Esophagus mucosa (tissue), 1 donor: ENCODE data around the gene GOLGA6L25. TPM values are rescaled to one million over a fixed set of nuclear protein-coding genes. Genes with fewer than 3 reads are reported as not detected.
A peak's percentile ranks its signal among the peaks of the same experiment; 100 is the strongest.
"Not testable (repeated sequence)": the region's sequence is repeated elsewhere in the genome, so short reads cannot be mapped to it uniquely, and the experiment has no call there.

Experiments used
- ATAC-seq: fragments of 200-7000 bp; cut with Tn5 transposase; one replicate; pipeline ENCODE4 v1.9.1; 2020
- total RNA-seq: library from RNA; stranded (reverse); gene quantifications from one replicate; pipeline ENCODE4 v1.2.4, GENCODE V29; 2023
- donor health status: DM: yes; HTN: yes; CAD: no.

Gene GOLGA6L25, protein sequence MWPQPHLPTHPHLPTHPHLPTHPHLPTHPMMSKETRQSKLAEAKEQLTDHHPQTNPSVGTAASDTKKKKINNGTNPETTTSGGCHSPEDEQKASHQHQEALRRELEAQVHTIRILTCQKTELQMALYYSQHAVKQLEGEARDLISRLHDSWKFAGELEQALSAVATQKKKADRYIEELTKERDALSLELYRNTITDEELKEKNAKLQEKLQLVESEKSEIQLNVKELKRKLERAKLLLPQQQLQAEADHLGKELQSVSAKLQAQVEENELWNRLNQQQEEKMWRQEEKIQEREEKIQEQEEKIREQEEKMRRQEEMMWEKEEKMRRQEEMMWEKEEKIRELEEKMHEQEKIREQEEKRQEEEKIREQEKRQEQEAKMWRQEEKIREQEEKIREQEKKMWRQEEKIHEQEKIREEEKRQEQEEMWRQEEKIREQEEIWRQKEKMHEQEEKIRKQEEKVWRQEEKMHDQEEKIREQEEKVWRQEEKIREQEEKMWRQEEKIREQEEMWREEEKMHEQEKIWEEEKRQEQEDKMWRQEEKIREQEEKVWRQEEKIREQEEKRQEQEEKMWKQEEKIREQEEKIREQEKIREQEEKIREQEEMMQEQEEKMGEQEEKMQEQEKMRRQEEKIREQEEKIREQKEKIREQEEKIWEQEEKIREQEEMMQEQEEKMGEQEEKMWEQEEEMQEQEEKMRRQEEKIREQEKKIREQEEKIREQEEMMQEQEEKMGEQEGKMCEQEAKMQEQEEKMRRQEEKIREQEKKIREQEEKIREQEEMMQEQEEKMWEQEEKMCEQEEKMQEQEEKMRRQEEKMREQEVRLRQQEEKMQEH
- total RNA-seq: not detected

- not testable (repeated sequence) for ATAC-seq
Measured at GRCh38 chr15:28553268-28553667, at the start of gene GOLGA6L25. TSS of gene GOLGA6L25 (plus strand) at chr15:28553568. CDS start at chr15:28553629, 61 bp downstream.

GRCh38 chr15:28508217-28508889 lies 45.0 kb upstream of the GOLGA6L25 start:
- peak; percentile 35 for ATAC-seq

DNA sequence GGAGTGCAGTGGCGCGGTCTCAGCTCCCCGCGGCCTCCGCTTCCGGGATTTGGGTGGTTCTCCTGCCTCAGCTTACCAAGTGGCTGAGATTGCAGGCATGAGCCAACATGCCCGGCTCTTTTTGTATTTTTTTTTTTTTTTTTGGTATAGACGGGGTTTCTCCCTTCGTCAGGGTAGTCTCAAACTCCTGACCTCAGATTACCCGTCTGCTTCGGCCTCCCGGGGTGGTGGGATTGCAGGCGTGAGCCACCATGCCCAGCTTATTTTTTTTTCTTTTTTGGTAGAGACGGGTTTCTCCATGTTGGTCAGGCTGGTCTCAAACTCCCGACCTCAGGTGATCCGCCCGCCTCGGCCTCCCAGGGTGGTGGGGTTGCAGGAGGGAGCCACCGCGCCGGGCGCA lies 39.2 kb upstream of the GOLGA6L25 start:
- not testable (repeated sequence) for ATAC-seq

DNA sequence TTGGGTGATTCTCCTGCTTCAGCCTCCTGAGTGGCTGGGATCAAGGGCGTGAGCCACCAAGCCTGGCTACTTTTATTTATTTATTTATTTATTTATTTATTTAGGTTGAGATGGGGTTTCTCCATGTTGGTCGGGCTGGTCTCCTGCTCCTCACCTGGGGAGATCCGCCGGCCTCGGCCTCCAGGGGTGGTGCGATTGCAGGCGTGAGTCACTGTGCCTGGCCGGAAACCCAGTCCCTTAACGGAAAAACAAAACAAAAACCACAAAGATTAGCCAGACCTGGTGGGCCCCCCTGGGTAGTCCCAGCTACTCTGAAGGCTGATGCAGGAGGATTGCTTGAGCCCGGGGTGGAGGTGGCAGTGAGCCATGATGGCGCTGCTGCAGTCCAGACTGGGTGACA lies 38.2 kb upstream of the GOLGA6L25 start:
- ATAC-seq: not testable (repeated sequence)

GRCh38 chr15:28532954-28533353 lies 20.4 kb upstream of the GOLGA6L25 start, which contains the start of gene GOLGA8G:
TSS of gene GOLGA8G (minus strand) at chr15:28532971. CDS start at chr15:28532909, 62 bp downstream.
- ATAC-seq: not testable (repeated sequence)

DNA sequence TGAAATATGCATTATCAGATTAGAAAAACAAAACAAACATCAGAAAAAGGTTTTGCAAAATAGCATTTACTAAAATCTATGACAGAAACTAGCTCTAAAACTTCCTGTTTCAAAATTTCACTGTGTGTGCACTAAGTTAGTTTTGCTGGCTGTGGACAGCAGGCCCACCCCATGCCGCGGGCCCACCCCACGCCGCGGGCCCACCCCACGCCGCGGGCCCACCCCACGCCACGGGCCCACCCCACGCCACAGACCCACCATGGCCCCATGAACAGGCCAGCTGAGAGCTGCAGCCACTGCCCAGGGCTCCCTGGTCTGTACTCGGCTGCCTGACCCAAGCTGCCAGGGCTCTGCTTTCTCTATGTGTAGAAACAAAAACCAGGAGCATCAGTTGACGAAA lies 20.0 kb downstream of the GOLGA6L25 start:
- not testable (repeated sequence) for ATAC-seq

GRCh38 chr15:28588977-28589606 lies 35.7 kb downstream of the GOLGA6L25 start:
- not testable (repeated sequence) for ATAC-seq

DNA sequence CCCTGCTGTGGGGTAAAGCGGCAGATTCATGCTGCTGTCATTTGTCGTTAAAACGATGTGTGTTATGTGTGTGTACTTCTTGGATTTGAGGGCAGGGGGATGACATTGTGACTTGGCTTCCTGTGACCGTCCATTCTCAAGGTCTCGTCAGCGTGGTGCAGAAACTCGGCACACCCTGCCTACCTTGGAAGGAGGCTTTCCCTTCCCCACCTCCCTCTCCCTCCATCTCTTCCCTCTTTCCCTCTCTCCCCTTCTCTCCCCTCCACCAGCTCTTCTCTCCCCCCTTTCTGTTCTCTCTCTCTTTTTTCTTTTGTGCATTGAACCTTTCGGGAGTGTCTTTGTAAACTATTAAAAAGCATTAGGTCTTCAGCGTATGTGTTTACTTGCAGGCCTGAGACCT lies 36.4 kb downstream of the GOLGA6L25 start:
- ATAC-seq: not testable (repeated sequence)

- ATAC-seq: not testable (repeated sequence)
Measured at GRCh38 chr15:28592395-28592794, 39.0 kb downstream of the GOLGA6L25 start.

DNA sequence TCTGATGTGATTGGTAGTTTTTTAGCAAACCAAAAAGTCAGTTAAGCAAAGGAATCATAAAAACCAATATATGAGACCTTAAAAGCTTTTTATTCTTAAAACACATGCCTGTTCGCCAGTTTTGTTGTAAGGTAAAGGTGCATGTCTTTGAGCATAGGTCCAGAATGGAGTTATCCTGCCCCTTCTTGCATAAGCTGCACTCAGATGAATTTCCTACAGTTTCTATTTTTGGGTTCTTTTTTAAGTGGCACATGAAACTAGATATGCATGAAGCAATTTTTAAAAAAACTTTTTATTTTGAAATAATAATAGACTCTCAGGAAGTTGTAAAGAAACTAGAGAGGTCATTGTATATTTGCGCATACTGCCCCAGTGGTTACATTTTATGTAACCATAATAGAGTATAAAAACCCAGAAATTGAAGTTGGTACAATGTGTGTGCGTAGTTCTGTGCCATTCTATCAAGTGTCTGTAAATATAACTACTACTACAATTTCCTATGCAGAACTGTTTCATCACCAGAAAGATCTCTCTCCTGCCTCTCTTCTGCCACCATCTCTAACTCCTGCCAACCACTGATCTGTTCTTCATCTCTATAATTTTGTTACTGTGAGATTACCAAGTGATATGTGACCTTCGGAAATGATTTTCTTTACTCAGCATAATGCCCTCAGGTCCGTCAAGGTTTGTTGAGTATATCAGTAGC lies 40.2 kb downstream of the GOLGA6L25 start:
- ATAC-seq: not testable (repeated sequence)

- peak; percentile 32 for ATAC-seq
Measured at GRCh38 chr15:28597471-28597870, 44.1 kb downstream of the GOLGA6L25 start.

GRCh38 chr15:28598209-28598608 lies 44.8 kb downstream of the GOLGA6L25 start:
- ATAC-seq: not testable (repeated sequence)

DNA sequence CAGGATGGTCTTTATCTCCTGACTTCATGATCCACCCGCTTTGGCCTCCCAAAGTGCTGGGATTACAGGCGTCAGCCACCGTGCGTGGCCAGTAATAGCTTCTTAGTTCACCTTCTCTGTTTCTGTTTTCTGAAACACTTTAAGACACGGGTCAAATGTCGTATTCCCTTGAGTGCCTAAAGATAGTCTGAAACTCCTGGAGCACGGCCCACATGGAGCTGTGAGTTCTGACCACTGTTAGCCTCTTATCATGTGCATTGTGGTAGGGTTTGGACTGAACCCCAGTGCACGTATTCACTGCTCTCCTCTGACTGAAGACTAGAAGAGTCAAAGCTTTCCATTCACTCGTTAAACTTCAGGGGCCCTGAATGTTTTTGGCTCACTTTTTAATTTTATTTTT lies 48.8 kb downstream of the GOLGA6L25 start:
- not testable (repeated sequence) for ATAC-seq

Other genes with a start within 250 kb of the GOLGA6L25 start
- gene HERC2, start 231.4 kb upstream of the GOLGA6L25 start, total RNA-seq: 34.1 TPM
- gene GOLGA6L24, start 195.5 kb upstream of the GOLGA6L25 start, total RNA-seq: not detected
- not detected for gene GOLGA8F, start 174.9 kb upstream of the GOLGA6L25 start, total RNA-seq
- gene GOLGA8G, start 20.6 kb upstream of the GOLGA6L25 start, total RNA-seq: not detected
- 0.36 TPM for gene GOLGA8M, start 158.9 kb downstream of the GOLGA6L25 start, total RNA-seq